ENCODE results near the gene CLSTN2. TPM values are rescaled to one million over a fixed set of nuclear protein-coding genes. Genes with fewer than 3 reads are reported as not detected.

Gene CLSTN2
- total RNA-seq, 1 donor from 2014 or later, result 80.9 TPM

DNA sequence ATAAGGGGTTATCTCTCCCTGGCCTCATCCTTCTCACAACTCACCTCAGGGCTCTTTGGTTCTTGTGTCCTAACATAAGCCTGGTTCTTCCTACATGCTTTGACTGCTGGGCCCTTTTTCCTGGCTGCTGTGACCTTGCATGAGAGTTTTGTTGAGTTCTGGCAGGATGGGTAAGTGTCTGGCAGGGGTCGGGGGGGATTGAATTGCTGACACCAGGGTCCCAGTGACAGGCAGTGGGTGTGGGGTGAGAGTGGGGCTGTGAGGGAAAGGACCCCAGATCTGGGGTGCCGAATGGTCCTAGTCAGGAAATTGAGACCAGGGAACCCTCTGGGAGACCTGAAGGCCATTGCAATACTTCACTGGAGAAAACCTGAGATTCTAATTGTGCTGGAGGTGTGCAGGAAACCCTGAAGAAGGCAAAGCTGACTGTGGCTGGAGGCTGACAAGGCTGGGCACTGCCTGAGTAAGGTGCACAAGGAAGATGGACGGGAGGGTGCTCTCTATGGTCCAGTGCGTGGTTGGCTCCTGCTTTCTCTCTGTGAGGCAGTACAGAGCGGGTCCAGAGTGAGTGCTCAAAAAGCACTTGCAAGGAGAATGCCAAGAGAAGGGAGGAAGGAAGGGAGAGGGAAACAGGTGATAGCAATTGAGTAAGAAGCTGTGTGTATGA, 76.8 kb downstream of the CLSTN2 start:
- Mint-ChIP-seq H3K9me3 (ENCODE audit: unreplicated experiment) (peaks cover 2% of the 10 kb centered on the region), H3K4me3 (ENCODE audit: unreplicated experiment) (no peak overlapping the region), H3K27ac (ENCODE audit: unreplicated experiment) (no peak overlapping the region), H3K4me1 (ENCODE audit: low read depth, unreplicated experiment) (peaks cover 11% of the 10 kb centered on the region), H3K36me3 (ENCODE audit: low read depth, unreplicated experiment) (peaks cover 15% of the 10 kb centered on the region), H3K27me3 (ENCODE audit: low read depth, unreplicated experiment) (peaks cover 12% of the 10 kb centered on the region)
- Histone ChIP-seq H3K9ac (ENCODE audit: low read length) (no peak overlapping the region), H3K27ac (ENCODE audit: low read depth, low read length) (no peak overlapping the region), H3K27me3 (ENCODE audit: insufficient read depth, low read length) (no peaks in the 10 kb centered on the region), H3K79me2 (ENCODE audit: insufficient read depth, low read length) (no peaks in the 10 kb centered on the region), H3K36me3 (ENCODE audit: insufficient read depth, low read length) (no peaks in the 10 kb centered on the region), H3K9me3 (ENCODE audit: insufficient read depth, low read depth, low read length) (no peaks in the 10 kb centered on the region), H3K4me1 (ENCODE audit: insufficient read depth, low read length) (no peaks in the 10 kb centered on the region), H3K4me3 (ENCODE audit: insufficient read depth, low read depth, low read length) (no peak overlapping the region), H4K20me1 (ENCODE audit: insufficient read depth, low read length) (no peaks in the 10 kb centered on the region), H3K4me2 (ENCODE audit: low read length) (no peak overlapping the region), H2AFZ (ENCODE audit: low read depth, low read length) (no peak overlapping the region)
- no peak for DNase-seq (ENCODE audit: low read depth)
- TF ChIP-seq, protein P1, sequence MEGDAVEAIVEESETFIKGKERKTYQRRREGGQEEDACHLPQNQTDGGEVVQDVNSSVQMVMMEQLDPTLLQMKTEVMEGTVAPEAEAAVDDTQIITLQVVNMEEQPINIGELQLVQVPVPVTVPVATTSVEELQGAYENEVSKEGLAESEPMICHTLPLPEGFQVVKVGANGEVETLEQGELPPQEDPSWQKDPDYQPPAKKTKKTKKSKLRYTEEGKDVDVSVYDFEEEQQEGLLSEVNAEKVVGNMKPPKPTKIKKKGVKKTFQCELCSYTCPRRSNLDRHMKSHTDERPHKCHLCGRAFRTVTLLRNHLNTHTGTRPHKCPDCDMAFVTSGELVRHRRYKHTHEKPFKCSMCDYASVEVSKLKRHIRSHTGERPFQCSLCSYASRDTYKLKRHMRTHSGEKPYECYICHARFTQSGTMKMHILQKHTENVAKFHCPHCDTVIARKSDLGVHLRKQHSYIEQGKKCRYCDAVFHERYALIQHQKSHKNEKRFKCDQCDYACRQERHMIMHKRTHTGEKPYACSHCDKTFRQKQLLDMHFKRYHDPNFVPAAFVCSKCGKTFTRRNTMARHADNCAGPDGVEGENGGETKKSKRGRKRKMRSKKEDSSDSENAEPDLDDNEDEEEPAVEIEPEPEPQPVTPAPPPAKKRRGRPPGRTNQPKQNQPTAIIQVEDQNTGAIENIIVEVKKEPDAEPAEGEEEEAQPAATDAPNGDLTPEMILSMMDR (IDR thresholded peaks at IDR 0.05; ENCODE audit: insufficient read depth, low read depth, low read length), result no peak
- TF ChIP-seq EZH2 (IDR thresholded peaks at IDR 0.05; ENCODE audit: insufficient read depth, low read length), result no peak
- no peak for FAIRE-seq

DNA sequence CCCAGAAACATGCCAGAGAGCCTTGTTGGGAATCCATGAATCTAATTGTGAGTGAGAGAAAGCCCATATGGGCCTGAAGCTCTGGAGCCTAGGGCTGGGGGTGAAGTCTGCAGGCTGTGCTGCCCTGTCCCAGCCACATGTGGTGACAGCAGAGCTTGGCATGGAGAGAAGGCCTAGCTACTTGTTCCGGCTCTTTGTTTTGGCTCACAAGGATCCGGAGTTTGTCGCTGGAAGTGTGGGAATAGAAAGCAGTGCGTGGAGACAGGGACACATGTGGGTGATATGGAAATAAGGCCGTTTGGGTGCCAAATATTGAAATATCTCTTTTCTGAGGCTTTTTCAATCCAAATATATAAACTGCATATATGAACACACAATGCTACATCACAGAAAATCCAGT, 78.2 kb downstream of the CLSTN2 start:
- Mint-ChIP-seq H3K27ac (ENCODE audit: unreplicated experiment) (no peak overlapping the region), H3K36me3 (ENCODE audit: low read depth, unreplicated experiment) (peaks cover 17% of the 10 kb centered on the region), H3K27me3 (ENCODE audit: low read depth, unreplicated experiment) (peaks cover 8% of the 10 kb centered on the region), H3K4me1 (ENCODE audit: low read depth, unreplicated experiment) (peaks cover 14% of the 10 kb centered on the region), H3K9me3 (ENCODE audit: unreplicated experiment) (peaks cover 2% of the 10 kb centered on the region), H3K4me3 (ENCODE audit: unreplicated experiment) (no peak overlapping the region)
- no peak overlapping the region for H3K9ac ChIP-seq (ENCODE audit: low read length)
- no peaks in the 10 kb centered on the region for H4K20me1 ChIP-seq (ENCODE audit: insufficient read depth, low read length)
- H3K9me3 ChIP-seq (ENCODE audit: insufficient read depth, low read depth, low read length), result no peaks in the 10 kb centered on the region
- H3K4me2 ChIP-seq (ENCODE audit: low read length), result no peak overlapping the region
- H3K27me3 ChIP-seq (ENCODE audit: insufficient read depth, low read length), result no peaks in the 10 kb centered on the region
- TF ChIP-seq, protein P1 (IDR thresholded peaks at IDR 0.05; ENCODE audit: insufficient read depth, low read depth, low read length), result no peak
- TF ChIP-seq EZH2 (IDR thresholded peaks at IDR 0.05; ENCODE audit: insufficient read depth, low read length), result no peak
- no peak for DNase-seq (ENCODE audit: low read depth)
- H2AFZ ChIP-seq (ENCODE audit: low read depth, low read length), result no peak overlapping the region
- FAIRE-seq, result no peak
- no peaks in the 10 kb centered on the region for H3K4me1 ChIP-seq (ENCODE audit: insufficient read depth, low read length)
- no peaks in the 10 kb centered on the region for H3K36me3 ChIP-seq (ENCODE audit: insufficient read depth, low read length)
- no peak overlapping the region for H3K4me3 ChIP-seq (ENCODE audit: insufficient read depth, low read depth, low read length)
- H3K79me2 ChIP-seq (ENCODE audit: insufficient read depth, low read length), result no peaks in the 10 kb centered on the region
- H3K27ac ChIP-seq (ENCODE audit: low read depth, low read length), result no peak overlapping the region

DNA sequence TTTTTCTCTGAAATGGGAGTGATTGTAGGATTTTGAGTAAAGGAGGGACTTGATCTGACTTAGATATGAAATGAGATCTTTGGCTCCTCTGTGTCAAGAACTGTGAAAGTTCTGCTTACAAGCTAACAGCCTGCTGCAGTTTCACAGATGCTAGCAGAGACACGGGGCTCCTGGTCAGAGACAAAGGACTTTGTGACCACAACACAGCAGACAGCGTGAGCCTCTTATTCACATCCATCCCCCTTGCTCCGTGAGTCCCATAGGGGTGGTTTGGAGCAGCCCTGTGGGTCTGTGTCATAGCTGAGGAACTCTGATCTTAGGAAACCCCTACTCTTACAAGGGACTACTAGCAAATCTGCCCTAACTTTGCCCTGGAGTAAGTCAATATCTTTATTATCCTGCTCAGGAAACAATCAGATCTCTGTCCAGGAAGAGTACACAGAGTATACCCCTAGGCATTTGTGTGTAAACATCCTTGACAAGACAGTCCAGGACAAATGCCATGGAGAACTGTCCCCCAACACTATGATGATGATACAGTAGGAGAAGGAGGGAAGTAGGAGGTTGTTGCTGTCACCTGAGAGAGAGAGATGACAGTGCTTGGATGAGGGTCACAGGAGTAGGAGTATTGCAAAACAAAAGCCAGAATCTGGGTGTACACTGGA, 80.0 kb downstream of the CLSTN2 start:
- H3K27ac Mint-ChIP-seq (ENCODE audit: unreplicated experiment), result no peak overlapping the region

More for the DNA sequence above, 80.0 kb downstream of the CLSTN2 start:
- no peak for DNase-seq (ENCODE audit: low read depth)
- Mint-ChIP-seq H3K27me3 (ENCODE audit: low read depth, unreplicated experiment) (peaks cover 18% of the 10 kb centered on the region), H3K36me3 (ENCODE audit: low read depth, unreplicated experiment) (peaks cover 21% of the 10 kb centered on the region), H3K9me3 (ENCODE audit: unreplicated experiment) (peaks cover 2% of the 10 kb centered on the region), H3K4me1 (ENCODE audit: low read depth, unreplicated experiment) (peaks cover 20% of the 10 kb centered on the region), H3K4me3 (ENCODE audit: unreplicated experiment) (no peak overlapping the region)
- no peak overlapping the region for H3K4me2 ChIP-seq (ENCODE audit: low read length)
- H3K36me3 ChIP-seq (ENCODE audit: insufficient read depth, low read length), result no peaks in the 10 kb centered on the region
- no peaks in the 10 kb centered on the region for H3K9me3 ChIP-seq (ENCODE audit: insufficient read depth, low read depth, low read length)
- H3K27ac ChIP-seq (ENCODE audit: low read depth, low read length), result no peak overlapping the region
- no peak overlapping the region for H2AFZ ChIP-seq (ENCODE audit: low read depth, low read length)
- no peaks in the 10 kb centered on the region for H3K27me3 ChIP-seq (ENCODE audit: insufficient read depth, low read length)
- no peaks in the 10 kb centered on the region for H3K79me2 ChIP-seq (ENCODE audit: insufficient read depth, low read length)
- TF ChIP-seq, protein P1 (IDR thresholded peaks at IDR 0.05; ENCODE audit: insufficient read depth, low read depth, low read length), result no peak
- TF ChIP-seq EZH2 (IDR thresholded peaks at IDR 0.05; ENCODE audit: insufficient read depth, low read length), result no peak
- no peak overlapping the region for H3K9ac ChIP-seq (ENCODE audit: low read length)
- no peaks in the 10 kb centered on the region for H3K4me1 ChIP-seq (ENCODE audit: insufficient read depth, low read length)
- H4K20me1 ChIP-seq (ENCODE audit: insufficient read depth, low read length), result no peaks in the 10 kb centered on the region
- no peak for FAIRE-seq
- H3K4me3 ChIP-seq (ENCODE audit: insufficient read depth, low read depth, low read length), result no peak overlapping the region
